ENCODE results near the gene AMTN.
A peak's percentile ranks its signal among the peaks of the same experiment; 100 is the strongest.
"Not testable (repeated sequence)": the region's sequence is repeated elsewhere in the genome, so short reads cannot be mapped to it uniquely, and the experiment has no call there.

Gene AMTN

GRCh38 chr4:70518269-70518668 is at the start of gene AMTN:
Gene AMTN, plus strand, starts transcription at chr4:70518569. Its CDS starts 209 bp downstream, at chr4:70518778.
- DNase-seq (ENCODE audit: low spot score): no peak

- no peak for DNase-seq (ENCODE audit: low spot score)
Observed at GRCh38 chr4:70471897-70472296, 46.5 kb upstream of the AMTN start, which contains the start of gene MUC7. Gene MUC7, plus strand, starts transcription at chr4:70472197. Its CDS starts 1,825 bp downstream, at chr4:70474022.

GRCh38 chr4:70473679-70474078 is 44.7 kb upstream of the AMTN start:
- no peak for DNase-seq (ENCODE audit: low spot score)

GRCh38 chr4:70488748-70489147 is 29.6 kb upstream of the AMTN start:
- DNase-seq (ENCODE audit: low spot score): no peak

GRCh38 chr4:70496231-70496630 is 22.1 kb upstream of the AMTN start:
- no peak for DNase-seq (ENCODE audit: low spot score)

- DNase-seq (ENCODE audit: low spot score): not testable (repeated sequence)
Observed at GRCh38 chr4:70501838-70502237, 16.5 kb upstream of the AMTN start.

- no peak for DNase-seq (ENCODE audit: low spot score)
Observed at GRCh38 chr4:70504733-70505132, 13.6 kb upstream of the AMTN start.

GRCh38 chr4:70505151-70505748 is 13.1 kb upstream of the AMTN start:
- peak; percentile 59 for DNase-seq (ENCODE audit: low spot score)

GRCh38 chr4:70508801-70509200 is 9.6 kb upstream of the AMTN start:
- no peak for DNase-seq (ENCODE audit: low spot score)

GRCh38 chr4:70511365-70511764 is 7.0 kb upstream of the AMTN start:
- DNase-seq (ENCODE audit: low spot score): no peak

- no peak for DNase-seq (ENCODE audit: low spot score)
Observed at GRCh38 chr4:70515367-70516250, 2.8 kb upstream of the AMTN start.

- no peak for DNase-seq (ENCODE audit: low spot score)
Observed at GRCh38 chr4:70518716-70519115, 347 bp downstream of the AMTN start.

GRCh38 chr4:70522626-70523025 is 4.3 kb downstream of the AMTN start:
- DNase-seq (ENCODE audit: low spot score): no peak

GRCh38 chr4:70530997-70531396 is 12.6 kb downstream of the AMTN start:
- DNase-seq (ENCODE audit: low spot score): no peak

- DNase-seq (ENCODE audit: low spot score): peak; percentile 55
Observed at GRCh38 chr4:70531981-70532380, 13.6 kb downstream of the AMTN start.

- DNase-seq (ENCODE audit: low spot score): no peak
Observed at GRCh38 chr4:70533211-70533610, 14.8 kb downstream of the AMTN start.

- no peak for DNase-seq (ENCODE audit: low spot score)
Observed at GRCh38 chr4:70533791-70534190, 15.4 kb downstream of the AMTN start.

- not testable (repeated sequence) for DNase-seq (ENCODE audit: low spot score)
Observed at GRCh38 chr4:70534886-70535285, 16.5 kb downstream of the AMTN start.

GRCh38 chr4:70538869-70539268 is 20.5 kb downstream of the AMTN start:
- DNase-seq (ENCODE audit: low spot score): no peak

GRCh38 chr4:70544279-70544868 is 26.0 kb downstream of the AMTN start:
- DNase-seq (ENCODE audit: low spot score): peak; percentile 59

GRCh38 chr4:70556856-70557255 is 38.5 kb downstream of the AMTN start:
- DNase-seq (ENCODE audit: low spot score): no peak

- DNase-seq (ENCODE audit: low spot score): peak; percentile 73
Observed at GRCh38 chr4:70559211-70559830, 41.0 kb downstream of the AMTN start.

GRCh38 chr4:70559924-70560323 is 41.6 kb downstream of the AMTN start:
- DNase-seq (ENCODE audit: low spot score): no peak

Data from NAMALWA (cell line).